GM21360 (cell line): Measurements from ENCODE around the gene PRKCE.

ENCODE experiments used
- ATAC-seq: cut with Tn5 transposase; IDR thresholded peaks from one replicate; pipeline ENCODE4 v1.9.1; 2021; ENCODE audit warnings: mild to moderate bottlenecking, moderate library complexity; ENCODE audit not compliant: unreplicated experiment

The PRKCE gene

DNA sequence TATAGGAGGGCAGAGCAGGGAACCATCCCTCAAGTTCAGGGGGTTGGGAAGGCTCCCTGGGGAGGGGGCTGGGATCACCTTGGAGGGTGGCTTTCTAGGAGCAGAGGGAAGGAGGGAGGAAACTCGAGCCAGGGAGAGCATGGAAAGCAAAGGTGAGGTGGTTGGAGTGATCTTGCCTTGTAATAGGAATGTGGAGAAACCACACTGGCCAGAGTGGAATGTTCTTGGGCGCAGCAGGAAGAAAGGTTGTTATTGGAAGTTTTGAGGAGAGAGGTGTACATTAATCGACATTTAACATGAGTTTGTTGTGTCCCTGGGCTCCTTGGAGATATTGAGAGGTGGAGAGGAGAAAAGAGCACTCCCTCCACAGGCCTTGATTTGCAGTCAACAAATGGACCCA is 272.2 kb downstream of the PRKCE start:
- ATAC-seq = no peak

DNA sequence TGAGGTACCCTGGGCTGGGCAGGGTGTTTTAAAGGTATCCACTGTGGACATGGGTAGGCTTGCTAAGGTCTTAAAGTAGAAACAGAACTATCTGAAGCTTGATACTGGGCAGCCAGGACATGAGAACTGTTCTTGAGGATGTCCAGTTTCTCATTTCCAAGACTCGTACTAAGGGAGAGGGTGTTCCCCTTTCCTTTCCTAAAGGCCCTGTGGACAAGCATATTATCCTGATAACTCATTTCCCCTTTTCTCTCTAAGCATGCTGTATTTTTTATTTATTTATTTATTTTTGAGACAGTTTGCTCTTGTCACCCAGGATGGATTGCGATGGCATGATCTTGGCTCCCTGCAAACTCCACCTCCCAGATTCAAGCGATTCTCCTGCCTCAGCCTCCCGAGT is 273.6 kb downstream of the PRKCE start:
- no peak for ATAC-seq

DNA sequence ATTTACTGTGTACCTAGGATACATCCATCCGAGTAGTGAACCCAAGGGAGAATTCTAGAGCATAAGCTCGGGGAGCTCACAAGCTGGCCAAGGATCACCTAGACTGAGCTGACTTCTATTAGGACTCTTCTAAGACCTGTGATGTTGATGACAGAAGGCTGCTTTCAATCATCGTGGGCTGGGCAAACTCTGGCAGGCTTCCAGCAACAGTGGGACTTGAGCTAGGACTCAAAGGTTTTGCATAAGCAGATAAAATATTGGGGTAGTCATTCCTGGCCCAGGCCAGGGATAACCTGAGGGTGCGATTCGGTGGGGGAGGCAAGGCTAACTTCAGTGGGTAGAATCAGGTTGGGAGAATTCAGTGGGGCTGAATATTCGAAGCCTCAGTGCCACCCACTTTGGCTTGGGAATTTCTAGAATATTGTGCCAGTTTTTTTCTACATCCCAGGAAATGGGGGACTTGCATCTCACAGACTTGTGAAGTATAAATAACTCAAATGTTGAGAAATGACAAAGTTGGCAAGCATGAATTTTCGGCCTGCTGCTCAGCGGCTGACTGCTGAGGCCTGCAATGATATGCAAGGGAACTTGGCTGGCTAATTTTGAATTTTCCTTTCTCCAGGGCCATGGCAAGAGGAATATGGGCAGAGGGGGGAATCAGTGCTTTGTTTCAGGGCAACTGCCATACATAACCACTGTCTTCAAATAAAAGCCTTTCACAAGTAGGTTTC is 274.3 kb downstream of the PRKCE start:
- no peak for ATAC-seq

DNA sequence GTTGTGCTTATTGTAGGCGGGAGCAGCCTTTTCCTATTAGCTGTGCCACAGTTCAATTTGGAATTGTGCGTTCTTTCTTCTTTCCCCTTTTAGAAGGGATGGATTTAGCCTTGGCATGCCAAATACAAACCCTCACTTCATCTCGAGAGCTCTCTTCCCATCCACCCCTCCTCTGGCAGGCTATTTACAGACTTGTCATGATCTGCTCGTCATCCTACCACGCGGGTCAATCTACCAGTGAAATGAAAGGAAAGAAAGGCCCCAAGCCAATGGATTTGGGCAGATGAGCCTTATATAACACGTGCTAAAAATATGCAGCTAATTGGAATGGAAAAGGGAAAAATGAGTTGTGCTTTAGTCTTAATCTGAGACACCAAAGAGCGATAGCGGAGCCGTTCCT is 277.5 kb downstream of the PRKCE start:
- no peak for ATAC-seq

DNA sequence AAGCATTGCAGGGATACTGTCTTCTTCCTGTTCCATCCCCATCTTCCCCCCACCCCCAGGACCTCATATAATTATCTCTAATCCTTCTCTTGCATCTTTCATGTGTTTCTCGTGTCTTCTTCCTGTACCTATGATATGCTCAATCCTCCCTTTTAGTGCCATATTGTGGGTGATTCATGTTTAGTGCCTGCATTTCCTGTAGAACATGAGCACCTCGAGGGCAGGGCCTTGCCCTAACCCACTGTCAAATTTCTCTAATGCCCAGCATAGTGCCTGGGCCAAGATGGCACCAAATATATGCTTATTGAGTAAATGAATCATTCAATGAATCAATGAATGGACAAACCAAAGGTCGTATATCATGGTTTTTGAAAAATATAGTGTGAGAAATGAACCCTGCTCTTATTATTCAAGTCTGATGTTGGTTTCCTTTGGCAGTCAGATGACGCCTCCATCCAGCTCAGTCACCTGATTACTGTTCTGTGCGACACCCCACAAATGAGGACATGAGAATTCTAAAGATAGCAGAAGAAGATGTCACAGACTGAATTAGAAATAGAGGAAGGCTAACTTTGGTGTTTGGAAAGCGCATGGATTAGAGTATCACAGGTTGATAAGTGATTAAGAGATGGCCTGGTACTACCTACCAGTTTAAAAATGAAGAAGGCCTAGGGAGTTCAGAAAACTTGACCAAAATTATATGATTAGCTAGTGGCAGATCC is 278.4 kb downstream of the PRKCE start:
- no peak for ATAC-seq

DNA sequence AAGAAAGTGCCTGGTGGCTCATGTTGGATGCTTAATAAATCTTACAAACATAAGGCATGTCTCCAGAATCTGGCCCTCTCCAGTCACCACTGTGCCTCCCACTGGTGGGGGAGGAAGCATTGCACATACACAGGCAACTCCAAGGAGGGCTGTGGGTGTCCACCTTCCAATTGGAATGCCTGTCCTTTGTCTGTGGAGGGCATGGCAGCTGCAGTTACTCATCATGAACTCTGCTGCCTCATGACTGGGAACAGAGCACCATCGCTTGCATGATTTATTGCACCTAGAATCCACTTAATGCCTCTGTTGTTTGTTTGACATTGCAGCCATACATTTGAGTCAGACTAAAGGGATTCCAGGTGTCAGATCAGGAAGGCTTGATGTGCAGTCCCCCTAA is 278.9 kb downstream of the PRKCE start:
- no peak for ATAC-seq

DNA sequence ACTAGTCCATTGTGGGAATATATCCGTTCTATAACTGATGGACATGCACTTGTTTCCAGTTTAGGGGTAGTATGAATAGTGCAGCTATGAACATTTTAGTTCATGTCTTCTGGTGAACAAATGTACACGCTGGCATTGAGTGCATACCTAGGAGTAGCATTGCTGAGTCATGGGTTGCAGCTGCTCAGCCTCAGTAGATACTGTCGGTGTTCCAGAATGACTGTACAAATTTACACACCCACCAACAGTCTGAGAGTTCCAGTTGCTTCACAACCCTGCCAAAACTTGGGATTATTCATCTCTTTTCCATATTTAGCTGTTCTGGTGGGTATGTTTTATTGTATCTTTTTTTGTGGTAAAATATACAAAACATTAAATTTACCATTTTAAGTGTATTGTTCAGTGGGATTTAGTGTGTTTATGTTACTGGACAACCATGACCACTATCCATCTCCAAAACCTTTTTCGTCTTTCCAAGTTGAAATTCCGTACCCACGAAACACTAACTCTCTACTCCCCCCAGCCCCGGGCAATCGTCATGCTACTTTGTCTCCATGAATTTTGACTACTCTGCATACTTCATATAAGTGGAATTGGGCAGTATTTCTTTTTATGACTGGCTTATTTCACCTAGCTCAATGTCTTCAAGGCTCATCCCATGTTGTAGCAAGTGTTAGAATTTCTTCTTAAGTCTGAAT is 281.0 kb downstream of the PRKCE start:
- no peak for ATAC-seq

DNA sequence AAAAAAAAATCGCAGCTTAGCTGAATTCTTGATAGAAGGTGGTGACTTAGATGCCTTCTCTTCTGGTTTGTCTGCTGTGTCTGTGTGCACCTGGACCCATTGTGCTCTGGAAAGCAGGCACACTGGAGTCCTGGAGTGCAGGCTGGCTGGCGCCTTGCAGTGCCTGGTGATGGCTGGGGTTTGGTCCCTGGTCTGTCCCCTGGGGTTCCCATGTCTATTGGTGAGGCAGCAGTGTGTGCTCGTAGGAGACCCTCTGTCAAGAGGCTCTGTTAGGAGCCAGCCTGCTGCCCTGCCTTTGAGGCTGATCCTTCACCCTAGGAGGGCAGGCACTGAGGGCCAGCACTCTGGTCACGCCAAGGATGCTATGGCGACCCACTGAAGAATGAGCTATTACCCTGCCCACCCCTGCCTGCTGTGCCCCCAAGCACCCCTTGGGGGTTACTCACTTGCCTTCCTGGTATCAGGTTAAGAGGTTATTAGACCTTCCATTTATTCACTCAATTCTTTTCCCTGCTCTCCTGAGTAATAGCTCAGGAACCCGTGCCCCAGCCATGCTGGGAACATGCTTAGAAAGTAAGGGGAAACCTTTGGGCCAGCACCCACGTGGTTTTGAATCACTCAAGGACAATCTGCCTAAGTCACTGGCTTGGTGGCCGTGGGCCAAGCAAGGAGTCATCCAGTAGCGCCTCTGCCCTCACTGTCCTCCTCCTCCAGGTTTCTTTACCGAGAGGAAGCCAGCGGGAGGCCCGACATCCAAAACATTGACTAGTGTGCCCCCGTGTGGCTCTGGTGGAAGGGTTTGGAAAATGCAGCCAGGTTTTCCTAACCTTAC is 284.5 kb downstream of the PRKCE start:
- no peak for ATAC-seq

DNA sequence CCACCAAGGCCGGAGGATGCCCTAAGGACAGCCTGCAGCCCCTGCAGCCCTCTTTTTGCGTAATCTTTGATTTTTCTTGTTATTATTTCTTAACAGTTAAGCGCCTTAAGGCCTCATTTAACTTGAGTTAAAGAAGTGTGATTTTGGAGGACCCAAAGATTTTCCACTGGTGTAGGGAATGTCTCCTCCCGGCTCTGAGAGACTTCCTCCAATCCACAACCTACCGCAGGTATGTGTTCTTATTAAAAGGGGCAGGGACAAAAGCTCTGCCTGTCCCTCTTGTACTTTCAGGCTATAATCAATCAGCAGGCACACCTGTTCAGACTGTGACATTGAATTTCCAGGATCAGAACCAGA is 285.1 kb downstream of the PRKCE start:
- no peak for ATAC-seq

DNA sequence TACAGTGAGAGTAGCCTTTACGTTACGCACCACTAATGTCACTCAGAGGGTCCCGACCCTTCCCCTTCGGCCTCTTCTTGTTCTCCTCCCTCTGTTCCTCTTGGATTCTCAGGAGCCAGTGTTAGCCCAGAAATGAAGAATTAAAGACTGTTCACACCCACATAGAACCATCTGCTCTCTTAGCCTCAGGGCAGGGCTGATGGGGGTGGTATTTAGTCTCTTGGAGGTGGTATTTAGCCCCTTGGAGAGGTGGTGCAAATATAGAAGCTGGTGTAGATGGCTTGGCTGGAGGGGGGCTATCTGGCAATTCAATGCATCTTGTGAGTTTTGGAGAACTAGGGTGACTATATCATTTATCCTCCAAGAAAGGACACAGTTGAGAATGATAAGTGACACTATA is 286.5 kb downstream of the PRKCE start:
- no peak for ATAC-seq

DNA sequence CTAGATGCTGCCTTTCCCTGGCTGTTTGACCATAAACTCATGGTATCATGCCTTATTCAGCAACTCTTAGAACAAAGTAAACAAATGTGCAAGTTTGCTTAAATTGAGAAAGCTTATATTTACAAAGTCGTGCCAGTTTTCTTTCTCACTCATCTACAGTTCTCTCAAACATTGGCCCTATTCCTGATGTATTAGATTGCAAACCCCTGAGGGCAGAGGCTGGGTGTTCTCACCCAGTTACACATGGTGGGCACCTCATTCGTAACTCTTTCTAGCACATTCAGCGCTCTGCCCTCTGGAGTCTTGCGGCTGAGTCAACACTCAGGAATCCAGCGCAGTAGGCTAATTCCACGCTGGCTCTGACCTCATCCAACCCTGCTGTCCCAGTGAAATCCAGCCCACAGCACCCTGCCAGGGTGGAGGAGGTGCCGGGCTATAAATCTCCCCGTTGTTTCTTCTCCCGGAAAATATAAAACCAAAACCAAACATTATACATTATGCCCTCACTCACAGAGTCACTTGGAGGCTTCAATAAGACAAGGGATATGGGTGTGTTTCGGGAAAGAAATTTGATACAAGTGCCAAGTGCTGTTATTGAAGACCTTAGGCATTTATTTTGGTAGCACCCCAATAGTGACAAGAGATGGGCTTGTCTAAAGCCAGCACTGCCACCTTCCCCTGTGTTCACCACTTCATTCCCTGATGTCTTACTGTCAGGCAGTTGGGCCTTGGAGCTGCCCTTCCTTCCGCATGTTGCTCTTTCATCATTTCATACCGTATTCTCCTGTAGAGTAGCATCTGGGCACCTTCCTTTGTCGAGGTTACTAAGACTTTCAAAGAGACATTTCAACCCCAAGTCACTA is 287.4 kb downstream of the PRKCE start:
- no peak for ATAC-seq

DNA sequence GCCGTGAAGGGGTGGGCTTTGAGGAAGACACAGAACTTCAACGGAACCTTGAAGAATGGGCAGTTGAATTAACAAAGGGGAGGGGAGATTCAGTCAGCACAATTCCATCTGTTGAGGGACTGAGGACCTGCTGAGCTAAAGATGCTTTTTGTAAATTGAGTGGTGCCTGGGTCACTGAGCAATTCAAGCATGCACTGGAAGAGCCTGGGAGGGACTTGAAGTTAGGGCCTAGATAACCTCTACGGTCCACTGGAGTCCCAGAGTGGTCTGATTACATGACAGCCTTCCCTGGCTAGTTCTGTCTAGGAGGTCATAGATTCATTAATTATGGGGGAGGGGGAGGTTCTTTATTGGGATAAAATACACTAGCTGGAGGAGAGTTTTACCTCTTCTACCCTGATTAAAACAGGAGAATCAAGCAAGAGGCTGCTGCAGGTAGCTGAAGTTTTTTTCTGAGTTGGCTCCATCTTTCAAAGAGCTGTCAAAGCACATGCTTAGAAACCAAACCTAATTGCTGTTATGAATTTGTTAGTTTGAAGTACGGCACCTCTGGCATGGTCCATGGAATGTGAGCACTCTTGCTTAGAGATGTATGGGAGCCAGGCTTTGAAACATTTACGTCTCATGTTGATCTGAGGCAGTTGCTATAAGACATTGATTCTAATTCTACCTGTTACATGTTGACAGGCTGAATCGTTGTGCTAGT is 290.2 kb downstream of the PRKCE start:
- ATAC-seq = no peak

DNA sequence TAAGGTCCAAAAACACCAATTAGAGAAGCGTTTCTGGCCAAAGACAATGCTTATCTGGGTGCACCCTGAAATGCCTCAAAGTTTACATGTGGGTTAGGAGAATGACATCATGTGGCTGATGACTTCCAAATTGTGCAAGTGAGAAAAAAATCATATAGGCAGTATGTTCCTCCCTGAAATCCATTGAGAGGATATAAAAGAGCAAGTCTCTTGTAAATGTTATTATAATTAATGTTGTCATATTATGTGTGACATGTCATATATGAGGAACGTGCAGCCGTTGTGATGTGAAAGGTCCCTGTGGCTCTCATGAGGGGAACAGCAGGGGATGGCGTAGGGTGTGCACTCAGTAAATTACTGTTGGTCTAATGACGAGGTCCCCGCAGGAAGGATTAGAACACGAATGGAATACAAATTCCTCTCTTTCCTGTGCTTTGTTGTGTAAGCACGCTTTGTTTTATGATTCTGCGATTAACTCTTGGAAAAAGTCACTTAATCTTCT is 290.8 kb downstream of the PRKCE start:
- ATAC-seq = no peak

DNA sequence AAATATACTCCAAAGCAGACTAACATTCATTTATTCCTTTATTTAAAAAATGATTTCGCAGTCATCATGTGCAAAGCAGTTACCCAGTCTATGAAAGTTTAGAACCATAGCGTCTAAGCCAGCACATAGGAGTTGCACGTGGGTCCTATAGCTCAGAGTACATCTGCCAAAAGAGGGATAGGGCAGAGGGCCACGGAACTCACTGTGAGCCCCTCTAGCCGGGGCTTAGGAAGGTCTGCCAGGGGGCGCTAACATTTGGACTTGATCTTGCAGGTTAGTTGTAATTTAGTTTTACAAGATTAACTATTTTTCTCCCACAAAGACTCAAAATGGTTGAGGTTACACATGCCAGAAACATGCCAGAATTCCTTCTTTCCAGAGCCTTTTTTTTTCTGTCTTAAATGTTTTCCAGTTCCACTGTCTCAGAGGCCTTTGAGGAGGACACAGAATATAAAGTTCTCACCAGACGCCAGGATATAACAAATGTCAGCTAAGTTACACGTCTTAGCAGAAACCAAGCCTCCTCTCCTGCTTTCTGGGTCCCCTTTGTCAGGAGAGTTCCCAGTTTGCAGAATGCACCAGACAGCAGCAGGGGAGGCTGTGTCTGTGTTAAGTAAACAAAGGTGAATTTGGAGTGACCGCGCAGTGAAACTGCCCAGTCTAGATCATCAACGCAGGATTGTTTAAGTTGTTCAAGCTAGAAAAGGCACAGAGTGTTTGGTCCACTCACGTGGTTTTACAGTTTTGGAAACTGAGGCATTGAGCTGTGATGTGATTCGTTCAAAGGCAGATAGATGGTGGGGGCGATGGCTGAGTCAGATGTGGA is 292.0 kb downstream of the PRKCE start:
- no peak for ATAC-seq

DNA sequence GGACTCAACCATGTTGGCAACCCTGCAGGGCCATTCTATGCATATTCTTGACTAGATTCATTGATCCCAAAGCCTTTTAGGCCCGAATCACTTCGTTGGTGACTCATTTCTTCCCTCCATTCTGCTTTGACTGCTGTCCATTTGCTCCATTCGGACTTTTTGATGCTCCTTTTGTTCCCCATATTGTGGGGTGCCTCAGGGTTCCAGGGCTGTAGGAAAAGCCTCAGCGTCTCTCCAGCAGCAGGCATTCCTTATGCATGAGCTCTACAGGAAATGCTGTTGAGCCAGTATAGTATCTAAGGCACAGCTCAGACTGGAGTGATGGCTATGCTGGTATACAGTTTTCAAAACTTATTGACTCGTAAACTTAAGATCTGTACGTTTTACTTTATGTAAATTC is 292.6 kb downstream of the PRKCE start:
- ATAC-seq = no peak

DNA sequence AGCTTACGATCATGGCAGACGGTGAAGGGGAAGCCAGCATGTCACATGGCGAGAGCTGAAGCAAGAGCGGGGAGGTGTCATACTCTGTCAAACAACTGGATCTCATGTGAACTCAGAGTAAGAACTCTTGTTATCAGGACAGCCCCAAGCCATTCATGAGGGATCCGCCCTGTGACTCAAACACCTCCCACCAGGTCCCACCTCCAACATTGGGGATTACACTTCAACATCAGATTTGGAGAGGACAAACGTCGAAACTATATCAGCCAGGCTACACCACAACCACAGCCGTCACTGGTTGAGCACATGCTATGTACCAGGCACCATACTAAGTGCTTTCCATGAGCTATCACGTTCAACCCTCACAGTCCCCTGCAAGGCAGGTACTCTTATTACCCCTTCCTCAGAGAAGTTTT is 293.8 kb downstream of the PRKCE start:
- ATAC-seq = no peak

DNA sequence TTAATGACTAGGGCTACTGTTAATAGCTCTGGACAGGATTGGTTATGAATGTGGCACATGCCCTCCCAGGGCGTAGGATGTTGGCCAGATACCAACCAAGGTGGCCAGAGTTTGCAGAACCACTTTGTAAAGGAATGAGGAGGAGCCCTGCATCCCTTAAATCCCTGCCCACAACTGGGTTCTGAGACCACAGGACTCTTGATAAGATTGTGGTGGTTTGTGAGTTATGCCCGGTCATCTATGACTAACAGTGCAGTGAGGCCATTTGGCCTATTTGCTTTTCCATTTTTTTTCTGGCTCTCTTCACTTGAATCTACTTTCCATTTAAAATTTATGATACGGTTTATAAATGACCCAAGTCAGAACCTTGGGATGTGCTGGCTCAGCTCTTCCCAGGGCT is 294.5 kb downstream of the PRKCE start:
- ATAC-seq = no peak

DNA sequence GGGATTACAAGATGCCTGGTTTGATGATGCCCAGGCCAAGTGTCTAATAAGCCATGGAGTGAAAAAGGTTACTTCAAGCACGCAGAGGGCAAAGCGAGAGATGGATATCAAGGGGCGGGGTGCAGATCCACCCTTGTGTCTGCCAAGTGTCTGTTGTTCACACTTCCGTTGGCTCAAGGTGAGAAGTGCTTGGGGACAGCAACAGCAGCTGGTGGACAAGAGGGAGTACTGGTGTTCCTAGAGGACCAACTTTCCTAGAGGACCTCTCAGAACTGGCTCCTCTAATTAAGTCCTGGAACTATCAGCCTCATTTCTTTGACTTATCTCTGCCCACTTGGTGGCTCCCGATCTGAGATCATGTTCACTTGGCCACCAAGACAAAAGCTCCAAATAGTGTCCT is 299.1 kb downstream of the PRKCE start:
- ATAC-seq = no peak
